Measurements from ENCODE around the gene FYN. TPM values are rescaled to one million over a fixed set of nuclear protein-coding genes. Genes with fewer than 3 reads are reported as not detected.

FYN gene
- total and polyA plus RNA-seq, 2 of the 13 experiments (the other 11 are each of a cell fraction or from before 2014, with no cell fraction given) = 15.5 to 24.6 TPM

DNA sequence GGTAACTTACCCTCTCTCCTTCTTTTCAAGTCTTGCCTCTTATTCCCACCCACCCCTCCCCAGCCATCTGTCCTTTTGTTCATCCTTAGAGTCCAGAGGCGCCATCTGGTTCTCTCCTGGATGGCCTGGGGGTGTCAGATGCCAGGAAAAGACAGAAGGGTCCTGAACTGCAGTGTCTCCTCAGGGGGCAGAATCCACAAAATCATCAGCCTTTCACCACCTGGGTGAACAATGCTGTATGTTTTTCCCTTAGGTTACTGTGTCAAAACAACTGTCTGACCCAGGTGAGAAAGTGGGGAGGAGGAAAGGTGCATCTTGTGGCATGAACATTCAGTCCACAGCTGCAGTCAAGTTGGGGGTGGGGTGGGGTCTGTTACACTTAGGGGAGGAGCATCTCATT, 47.9 kb upstream of the FYN start:
- in situ Hi-C loops (cut with HindIII; ENCODE audit: extremely low pct_ligation_motif_present, low pct_unique_long_range_greater_than_20kb) = no loop called here
- no peak for ATAC-seq
- intact Hi-C loops (cut with micrococcal nuclease; ENCODE audit: unreplicated experiment) = no loop called here
- FAIRE-seq = no peak
- no peak overlapping the region for H2AFZ ChIP-seq (ENCODE audit: low read length)
- DNase-seq (ENCODE audit: low spot score) = no peak
- no TSS peak for BruUV-seq (replicated peaks)
- H3K9me3 ChIP-seq (ENCODE audit: low read length) = no peaks in the 10 kb centered on the region
- H3K4me2 ChIP-seq (ENCODE audit: low read depth, low read length) = no peak overlapping the region
- no peaks in the 10 kb centered on the region for H3K36me3 ChIP-seq (replicated peaks in 1 of 2; ENCODE audit: control insufficient read depth in 1 of 2, insufficient read depth in 2 of 2, low read length in 2 of 2)
- no peak overlapping the region for H3K27ac ChIP-seq (ENCODE audit: extremely low read length, insufficient read depth, low read length)
- TF ChIP-seq ZNF468 (CRISPR knock-in tag; IDR thresholded peaks at IDR 0.05) (no peak), NONO (IDR thresholded peaks at IDR 0.05) (no peak), NONO (CRISPR knock-in tag; conservative IDR thresholded peaks at IDR 0.05) (no peak), ZNF34 (CRISPR knock-in tag; IDR thresholded peaks at IDR 0.05; ENCODE audit: borderline replicate concordance) (no peak), ZNF879 (CRISPR knock-in tag; IDR thresholded peaks at IDR 0.05) (no peak), ZFYVE20 (CRISPR knock-in tag; IDR thresholded peaks at IDR 0.05; ENCODE audit: borderline replicate concordance, low read depth) (no peak), MAFF (IDR thresholded peaks at IDR 0.05; ENCODE audit: low read depth, low read length) (no peak), GATAD2A (CRISPR knock-in tag; IDR thresholded peaks at IDR 0.05) (no peak), ZNF607 (CRISPR knock-in tag; IDR thresholded peaks at IDR 0.05; ENCODE audit: borderline replicate concordance) (no peak), SAP130 (CRISPR knock-in tag; IDR thresholded peaks at IDR 0.05; ENCODE audit: low read depth) (no peak), ZNF782 (CRISPR knock-in tag; IDR thresholded peaks at IDR 0.05; ENCODE audit: borderline replicate concordance) (no peak), ZNF33B (CRISPR knock-in tag; IDR thresholded peaks at IDR 0.05) (no peak), ERF (CRISPR knock-in tag; IDR thresholded peaks at IDR 0.05) (no peak), NFKBIZ (CRISPR knock-in tag; IDR thresholded peaks at IDR 0.05) (no peak), NBN (conservative IDR thresholded peaks at IDR 0.05) (no peak), ONECUT2 (CRISPR knock-in tag; IDR thresholded peaks at IDR 0.05) (no peak), ZFP82 (CRISPR knock-in tag; IDR thresholded peaks at IDR 0.05; ENCODE audit: borderline replicate concordance) (no peak), PAWR (CRISPR knock-in tag; IDR thresholded peaks at IDR 0.05; ENCODE audit: borderline replicate concordance) (no peak)
- TF ChIP-seq, protein P1, sequence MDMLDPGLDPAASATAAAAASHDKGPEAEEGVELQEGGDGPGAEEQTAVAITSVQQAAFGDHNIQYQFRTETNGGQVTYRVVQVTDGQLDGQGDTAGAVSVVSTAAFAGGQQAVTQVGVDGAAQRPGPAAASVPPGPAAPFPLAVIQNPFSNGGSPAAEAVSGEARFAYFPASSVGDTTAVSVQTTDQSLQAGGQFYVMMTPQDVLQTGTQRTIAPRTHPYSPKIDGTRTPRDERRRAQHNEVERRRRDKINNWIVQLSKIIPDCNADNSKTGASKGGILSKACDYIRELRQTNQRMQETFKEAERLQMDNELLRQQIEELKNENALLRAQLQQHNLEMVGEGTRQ (IDR thresholded peaks at IDR 0.05; ENCODE audit: low read depth, low read length) = no peak
- TF ChIP-seq, protein P1 (CRISPR knock-in tag; IDR thresholded peaks at IDR 0.05; ENCODE audit: borderline replicate concordance) = no peak
- 4% methylated on average over 1 of the region's 1 CpG for WGBS (ENCODE audit: low lambda C conversion rate)
- H3K4me1 ChIP-seq (ENCODE audit: insufficient read depth, low read length) = no peaks in the 10 kb centered on the region
- CTCF ChIA-PET (ENCODE audit: low intra/inter-chr PET ratio, low total read pairs) = no interaction called here
- H3K9ac ChIP-seq (ENCODE audit: insufficient read depth, low read depth, low read length) = no peak overlapping the region
- no peaks in the 10 kb centered on the region for H4K20me1 ChIP-seq (ENCODE audit: insufficient read depth, low read length)
- no peak overlapping the region for H3K4me3 ChIP-seq (replicated peaks in 1 of 3; ENCODE audit: insufficient read depth in 1 of 3, low read depth in 2 of 3, low read length in 3 of 3)
- peaks cover 0 to 4% of the 10 kb centered on the region in 2 experiments; a peak in 2 of 5 replicates for H3K27me3 ChIP-seq (ENCODE audit: control insufficient read depth in 1 of 2, insufficient read depth in 2 of 2, low read length in 2 of 2)
- H3K79me2 ChIP-seq (ENCODE audit: insufficient read depth, low read length) = no peaks in the 10 kb centered on the region
- POLR2A ChIA-PET = no interaction called here

Data from HepG2 (cell line).